Measurements from ENCODE around the gene SMG9. TPM values are rescaled to one million over a fixed set of nuclear protein-coding genes. Genes with fewer than 3 reads are reported as not detected.
"Not testable (repeated sequence)": the region's sequence is repeated elsewhere in the genome, so short reads cannot be mapped to it uniquely, and the experiment has no call there.

The SMG9 gene
- total RNA-seq, 1 donor from 2014 or later: 22.1 TPM

- Histone ChIP-seq H3K4me3 (ENCODE audit: low read depth, low read length) (no peak overlapping the region), H3K27me3 (ENCODE audit: control insufficient read depth, insufficient read depth, low read length) (no peaks in the 10 kb centered on the region), H3K36me3 (ENCODE audit: control insufficient read depth, insufficient read depth, low read length) (no peaks in the 10 kb centered on the region)
- no peak for TF ChIP-seq CTCF (IDR thresholded peaks at IDR 0.05; ENCODE audit: insufficient read depth, low read length, poor library complexity, severe bottlenecking)
- no peak for DNase-seq (ENCODE audit: low read depth)
These were observed 71.7 kb downstream of the SMG9 start for GRCh38 chr19:43682824-43683661.

GRCh38 chr19:43682269-43682668, 72.5 kb downstream of the SMG9 start:
- H3K36me3 ChIP-seq (ENCODE audit: control insufficient read depth, insufficient read depth, low read length); H3K4me3 ChIP-seq (ENCODE audit: low read depth, low read length); DNase-seq (ENCODE audit: low read depth); H3K27me3 ChIP-seq (ENCODE audit: control insufficient read depth, insufficient read depth, low read length): not testable (repeated sequence)

GRCh38 chr19:43681821-43682220, 72.9 kb downstream of the SMG9 start:
- H3K27me3 ChIP-seq (ENCODE audit: control insufficient read depth, insufficient read depth, low read length): no peaks in the 10 kb centered on the region
- no peaks in the 10 kb centered on the region for H3K36me3 ChIP-seq (ENCODE audit: control insufficient read depth, insufficient read depth, low read length)
- TF ChIP-seq CTCF (IDR thresholded peaks at IDR 0.05; ENCODE audit: insufficient read depth, low read length, poor library complexity, severe bottlenecking): no peak
- no peak overlapping the region for H3K4me3 ChIP-seq (ENCODE audit: low read depth, low read length)
- DNase-seq (ENCODE audit: low read depth): no peak

GRCh38 chr19:43678512-43679261, 76.1 kb downstream of the SMG9 start:
- TF ChIP-seq CTCF (IDR thresholded peaks at IDR 0.05; ENCODE audit: insufficient read depth, low read length, poor library complexity, severe bottlenecking): no peak
- Histone ChIP-seq H3K27me3 (ENCODE audit: control insufficient read depth, insufficient read depth, low read length) (no peaks in the 10 kb centered on the region), H3K4me3 (ENCODE audit: low read depth, low read length) (no peak overlapping the region), H3K36me3 (ENCODE audit: control insufficient read depth, insufficient read depth, low read length) (no peaks in the 10 kb centered on the region)
- no peak for DNase-seq (ENCODE audit: low read depth)

Other genes with a start within 250 kb of the SMG9 start
- 77.8 and 80.4 TPM in 2 replicates for gene ETHE1, start 227.8 kb downstream of the SMG9 start, total RNA-seq
- gene ZNF575, start 221.8 kb downstream of the SMG9 start, total RNA-seq: not detected in 2 replicates
- 32.9 and 38.1 TPM in 2 replicates for gene XRCC1, start 179.4 kb downstream of the SMG9 start, total RNA-seq
- gene PINLYP, start 179.2 kb downstream of the SMG9 start, total RNA-seq: 3.1 and 5.8 TPM in 2 replicates
- 49.6 and 56.2 TPM in 2 replicates for gene IRGQ, start 158.8 kb downstream of the SMG9 start, total RNA-seq
- 6.2 and 21.9 TPM in 2 replicates for gene ZNF576, start 158.4 kb downstream of the SMG9 start, total RNA-seq
- gene SRRM5, start 142.9 kb downstream of the SMG9 start, total RNA-seq: 0.46 TPM in 1 of 2 replicates, not detected in the other
- 71.7 and 82.2 TPM in 2 replicates for gene ZNF428, start 135.3 kb downstream of the SMG9 start, total RNA-seq
- gene CADM4, start 115.1 kb downstream of the SMG9 start, total RNA-seq: 21.9 and 25.9 TPM in 2 replicates
- gene PLAUR, start 84.8 kb downstream of the SMG9 start, total RNA-seq: 319 and 341 TPM in 2 replicates
- not detected in 2 replicates for gene IRGC, start 38.9 kb downstream of the SMG9 start, total RNA-seq
- gene KCNN4, start 26.0 kb upstream of the SMG9 start, total RNA-seq: 8.8 and 10.8 TPM in 2 replicates
- 0.41 and 0.63 TPM in 2 replicates for gene LYPD5, start 47.5 kb upstream of the SMG9 start, total RNA-seq
- 3.8 and 4.0 TPM in 2 replicates for gene ZNF283, start 72.4 kb upstream of the SMG9 start, total RNA-seq
- 1.0 and 2.7 TPM in 2 replicates for gene ZNF404, start 129.0 kb upstream of the SMG9 start, total RNA-seq
- gene ZNF45, start 180.3 kb upstream of the SMG9 start, total RNA-seq: 10.8 and 12.3 TPM in 2 replicates
- gene ZNF221, start 196.3 kb upstream of the SMG9 start, total RNA-seq: 3.6 and 6.1 TPM in 2 replicates
- gene ZNF155, start 229.2 kb upstream of the SMG9 start, total RNA-seq: 4.2 and 5.8 TPM in 2 replicates
- gene ZNF230, start 248.0 kb upstream of the SMG9 start, total RNA-seq: 2.7 and 2.9 TPM in 2 replicates